Tibial nerve (tissue), 4 donors: ENCODE results near the gene SEPTIN5. TPM values are rescaled to one million over a fixed set of nuclear protein-coding genes. Genes with fewer than 3 reads are reported as not detected.

ENCODE experiments used
- DNase-seq, 2 donors: peaks; one replicate each; pipeline ENCODE4 v3.0.0-alpha.2; 2019; ENCODE audit warnings: low spot score in 2 of 2
- H3K27ac ChIP-seq, 4 donors: fragments of 200-600 bp; sonication (generic) in 3 of 4; one replicate each; pipeline ENCODE4 v1.5.1; 2017 to 2019; ENCODE audit warnings: mild to moderate bottlenecking in 1 of 4
- H3K27me3 ChIP-seq, 2 donors: fragments of 200-600 bp; sonication (generic) in 1 of 2; one replicate each; pipeline versions ENCODE4 v1.5.1 to v1.6.0; 2017 to 2019
- H3K36me3 ChIP-seq, 3 donors: fragments of 200-600 bp; sonication (generic); one replicate each; pipeline ENCODE4 v1.5.1; 2018 to 2019
- H3K4me1 ChIP-seq, 4 donors: fragments of 200-600 bp; sonication (generic) in 3 of 4; one replicate each; pipeline ENCODE4 v1.5.1; 2017 to 2019
- H3K4me3 ChIP-seq, 4 donors: fragments of 200-600 bp; sonication (generic) in 3 of 4; one replicate each; pipeline ENCODE4 v1.5.1; 2017 to 2019; ENCODE audit warnings: mild to moderate bottlenecking in 1 of 4, moderate library complexity in 1 of 4
- H3K9me3 ChIP-seq, 4 donors: fragments of 200-600 bp; sonication (generic) in 3 of 4; one replicate each; pipeline ENCODE4 v1.5.1; 2017 to 2019
- CTCF ChIP-seq, 5 experiments: fragments of 200-600 bp in 3 of 5; fragments of 450-650 bp in 2 of 5; sonication (generic) in 3 of 5; IDR thresholded peaks; one replicate each; pipeline ENCODE4 v1.5.1; 2016 to 2019; ENCODE audit warnings: antibody characterized with exemption in 5 of 5, mild to moderate bottlenecking in 3 of 5, moderate library complexity in 2 of 5
- EP300 ChIP-seq, 2 donors: sonication (generic); formaldehyde crosslinking; IDR thresholded peaks; one replicate each; pipeline ENCODE4 v1.6.1; 2017; ENCODE audit warnings: antibody characterized with exemption in 2 of 2, mild to moderate bottlenecking in 1 of 2
- POLR2A ChIP-seq, 2 donors: fragments of 450-650 bp; IDR thresholded peaks; one replicate each; pipeline ENCODE4 v1.6.1; 2017; ENCODE audit warnings: antibody characterized with exemption in 2 of 2, mild to moderate bottlenecking in 2 of 2, moderate library complexity in 2 of 2
- WGBS, 2 donors: methylation state at CpG; one replicate each; pipeline ENCODE4 v1.1.5; 2018; 5-methylcytosine and 5-hydroxymethylcytosine counted together
- total RNA-seq, 4 donors: library from RNA; depleted of rRNA; stranded (reverse); fragments of >200 nt; gene quantifications; one replicate each; pipeline ENCODE4 v1.1.0, GENCODE V29; 2016

Gene SEPTIN5
- total RNA-seq, 4 donors from 2014 or later, result 11.4 to 29.1 (median 25.2) TPM

DNA sequence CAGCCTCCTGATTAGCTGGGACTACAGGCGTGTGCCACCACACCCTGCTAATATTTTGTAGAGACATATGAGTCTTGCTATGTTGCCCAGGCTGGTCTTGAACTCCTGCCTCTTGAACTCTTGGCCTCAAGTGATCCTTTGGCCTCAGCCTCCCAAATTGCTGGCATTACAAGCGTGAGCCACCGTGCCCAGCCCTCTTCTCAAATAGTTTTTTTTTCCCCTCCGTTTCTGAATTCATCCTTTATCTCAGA is 58.0 kb downstream of the SEPTIN5 start:
- TF ChIP-seq EP300 (IDR thresholded peaks at IDR 0.05) (no peak), CTCF (IDR thresholded peaks at IDR 0.05) (no peak), POLR2A (IDR thresholded peaks at IDR 0.05) (no peak)
- no peaks in the 10 kb centered on the region for H3K9me3 ChIP-seq
- no peak overlapping the region for H3K4me3 ChIP-seq
- H3K27me3 ChIP-seq, result peaks cover 0 to 74% of the 10 kb centered on the region in 2 donors
- H3K36me3 ChIP-seq, result no peaks in the 10 kb centered on the region
- 38 to 53% methylated on average over 4 of the region's 4 CpGs for WGBS, 2 donors
- peak overlapping the region in 1 of 4 donors; percentile 57 for H3K27ac ChIP-seq
- H3K4me1 ChIP-seq, result peaks cover 0 to 25% (median 7%) of the 10 kb centered on the region in 4 donors
- no peak for DNase-seq

Other genes with a start within 250 kb of the SEPTIN5 start
- 10 to 100 TPM; 26.9 to 38.1 (median 30.1) TPM for gene UFD1, start 235.3 kb upstream of the SEPTIN5 start, total RNA-seq
- gene CDC45, start 234.6 kb upstream of the SEPTIN5 start, total RNA-seq, result under 1 TPM in 1 of 4 donors, not detected in 3; 0.98 TPM
- 100 to 1,000 TPM; 102 to 226 (median 170) TPM for gene CLDN5, start 190.1 kb upstream of the SEPTIN5 start, total RNA-seq
- gene GP1BB, start 9.0 kb downstream of the SEPTIN5 start, total RNA-seq, result 1 to 10 TPM; 3.3 to 5.9 (median 4.7) TPM
- gene TBX1, start 46.3 kb downstream of the SEPTIN5 start, total RNA-seq, result 1 to 10 TPM in 3 of 4 donors, under 1 TPM in 1; 0.42 to 3.6 (median 2.6) TPM
- 1 to 10 TPM; 2.9 to 8.1 (median 6.3) TPM for gene GNB1L, start 140.4 kb downstream of the SEPTIN5 start, total RNA-seq
- gene RTL10, start 140.4 kb downstream of the SEPTIN5 start, total RNA-seq, result 10 to 100 TPM; 10.2 to 13.3 (median 11.4) TPM
- gene COMT, start 227.3 kb downstream of the SEPTIN5 start, total RNA-seq, result 100 to 1,000 TPM; 212 to 306 (median 240) TPM
- 10 to 100 TPM; 34.8 to 40.6 (median 37.8) TPM for gene TXNRD2, start 227.3 kb downstream of the SEPTIN5 start, total RNA-seq